HG02759 (cell line): ENCODE results near the gene HBB.

Experiments
- ATAC-seq: cut with Tn5 transposase; IDR thresholded peaks from one replicate; pipeline ENCODE4 v1.9.1; 2021; ENCODE audit warnings: mild to moderate bottlenecking, moderate library complexity; ENCODE audit not compliant: unreplicated experiment

HBB gene

GRCh38 chr11:5247472-5248192 lies 20.8 kb upstream of the HBB start:
- no peak for ATAC-seq

GRCh38 chr11:5246772-5247471 lies 20.1 kb upstream of the HBB start:
- no peak for ATAC-seq

DNA sequence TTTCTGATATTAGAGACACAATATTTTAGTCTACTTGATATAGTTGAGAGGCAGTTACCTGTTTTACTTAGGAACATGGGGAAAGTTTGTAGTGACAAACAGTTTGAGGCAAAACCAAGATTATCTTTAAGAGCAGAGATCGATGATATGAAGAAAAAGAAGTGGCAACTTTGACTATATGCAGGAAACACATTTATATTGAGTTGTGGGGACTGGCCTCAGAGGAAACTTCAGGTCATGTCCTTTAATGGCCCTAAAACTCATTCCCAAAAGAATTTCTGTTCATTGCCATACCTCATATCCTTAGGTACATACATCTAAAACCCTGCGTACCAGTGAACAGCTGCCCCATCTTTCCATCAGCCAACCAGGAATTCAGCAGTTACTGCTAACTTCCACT lies 18.3 kb upstream of the HBB start:
- no peak for ATAC-seq

DNA sequence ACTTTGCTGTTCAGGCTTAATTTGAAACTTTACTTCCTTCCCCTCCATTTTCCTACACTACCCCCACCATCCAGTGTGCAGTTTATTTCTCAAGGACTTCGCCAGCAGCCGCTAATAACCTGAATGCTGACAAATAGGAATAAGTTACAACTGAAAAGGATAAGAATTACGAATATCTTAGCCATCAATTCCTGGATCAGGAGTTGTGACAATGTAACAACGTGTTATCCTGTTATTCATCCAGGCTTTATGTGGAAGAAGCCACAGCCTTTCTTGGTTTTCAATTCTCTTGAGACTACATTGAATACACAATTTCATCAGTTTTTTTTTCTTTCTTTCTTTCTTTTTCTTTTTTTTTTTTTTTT lies 16.9 kb upstream of the HBB start:
- no peak for ATAC-seq

GRCh38 chr11:5242933-5243815 lies 16.3 kb upstream of the HBB start:
- ATAC-seq: no peak

DNA sequence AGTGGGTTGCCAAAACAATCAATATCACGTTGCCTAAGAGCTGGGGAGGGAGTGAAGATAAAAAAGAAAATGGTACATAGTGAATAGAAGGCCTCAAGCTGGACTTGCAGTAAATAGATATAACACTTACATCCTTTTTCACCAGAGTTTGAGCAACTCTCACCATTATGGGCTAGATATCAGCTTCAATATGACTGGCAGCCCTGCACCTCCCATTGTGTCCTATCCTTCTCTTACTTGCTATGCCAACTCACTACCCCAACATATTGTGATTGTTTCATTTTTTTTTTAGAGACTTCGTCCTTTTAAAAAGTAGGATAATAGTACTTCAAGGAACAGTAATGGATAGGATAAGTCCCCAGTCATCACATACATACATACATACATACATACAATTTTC lies 15.3 kb upstream of the HBB start:
- ATAC-seq: no peak

DNA sequence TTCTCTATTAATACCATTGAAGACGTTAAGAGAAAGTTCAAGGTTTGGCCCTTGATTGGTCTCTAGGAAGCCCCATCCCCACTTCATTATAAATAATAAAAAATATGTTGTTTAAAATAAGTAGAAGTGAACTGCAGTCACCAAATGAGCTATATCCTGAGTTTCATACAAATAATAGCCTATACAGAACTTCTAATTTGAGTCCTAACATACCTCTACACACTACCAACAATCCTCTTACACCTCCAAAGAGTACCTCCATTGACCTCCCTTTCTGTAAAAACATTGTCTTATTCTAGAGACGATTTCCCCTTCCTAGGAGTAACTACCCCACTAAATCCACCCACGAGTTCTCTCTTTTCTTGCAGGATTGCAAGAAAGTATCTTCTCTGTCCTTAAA lies 14.6 kb upstream of the HBB start:
- ATAC-seq: no peak

DNA sequence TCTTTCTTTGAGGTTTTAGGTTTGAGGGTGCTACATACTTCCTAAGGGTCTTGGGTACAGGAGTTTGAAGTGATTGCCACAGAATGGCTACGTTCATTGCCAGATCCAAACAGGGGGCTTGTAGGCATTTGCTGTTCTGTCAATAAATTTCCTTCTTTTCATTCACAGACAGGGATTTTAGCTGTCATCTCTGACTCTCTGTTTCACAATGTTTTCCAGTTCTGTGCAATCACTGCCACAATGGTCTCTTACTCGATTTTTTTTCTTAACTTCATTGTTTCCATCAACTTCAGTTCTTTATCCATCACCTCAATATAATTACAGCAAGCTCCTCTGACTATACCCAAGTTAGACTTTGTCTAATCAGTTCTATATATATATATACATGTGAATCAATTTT lies 13.6 kb upstream of the HBB start:
- ATAC-seq: no peak

DNA sequence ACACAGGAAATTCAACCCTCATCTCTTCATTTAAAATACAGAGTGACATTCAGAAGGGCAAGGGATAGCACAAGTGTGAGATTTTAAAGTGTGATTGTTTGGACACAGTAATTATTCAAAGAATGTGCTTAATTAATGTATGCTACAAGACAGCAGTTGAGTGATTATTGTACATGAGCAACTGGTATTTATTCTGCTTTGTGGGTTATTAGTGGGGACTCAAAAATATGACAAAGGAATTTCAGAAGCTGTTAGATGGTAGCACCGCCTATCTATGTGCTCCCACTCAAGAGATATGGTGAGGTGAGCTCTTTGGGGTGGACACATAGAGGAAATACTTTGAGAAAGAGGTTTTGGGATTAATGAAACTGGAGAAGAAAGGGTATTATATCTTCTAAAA lies 13.2 kb upstream of the HBB start:
- no peak for ATAC-seq

DNA sequence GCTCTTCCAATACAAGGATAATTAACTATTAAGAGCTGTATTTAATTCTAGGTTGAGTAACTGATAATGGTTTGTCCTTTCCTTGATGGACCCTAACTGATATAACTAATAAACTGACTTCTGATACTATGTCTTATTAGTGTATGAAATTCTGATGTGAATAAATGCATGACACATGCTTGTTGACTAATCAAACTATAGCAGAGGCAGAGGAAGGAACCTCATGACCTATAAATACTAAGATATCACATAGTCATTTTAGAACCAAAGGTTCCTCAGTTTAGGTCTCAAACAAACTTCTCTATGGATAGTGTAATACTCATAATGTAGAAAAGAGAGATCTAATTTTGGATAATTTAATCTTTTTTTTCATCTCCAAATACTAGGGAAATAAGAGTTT lies 12.2 kb upstream of the HBB start:
- ATAC-seq: no peak

DNA sequence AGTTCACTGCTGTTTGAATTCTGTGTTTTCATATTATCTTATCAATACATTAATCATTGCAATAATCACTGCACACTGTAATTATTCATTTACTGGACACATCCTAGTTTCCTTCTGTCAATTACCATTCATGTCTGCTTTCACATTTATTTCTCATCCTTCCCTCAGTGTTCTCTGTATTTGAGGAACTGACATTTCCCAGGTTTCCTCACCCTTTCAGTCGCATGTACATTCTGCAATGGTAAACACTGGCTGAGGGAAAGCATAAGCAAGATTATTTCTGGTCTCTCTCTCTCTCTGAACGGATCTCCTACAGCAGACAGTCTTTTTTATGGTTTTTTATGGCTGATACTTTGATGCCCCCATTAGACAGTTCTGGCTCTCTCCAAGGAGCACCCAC lies 11.6 kb upstream of the HBB start:
- no peak for ATAC-seq

- no peak for ATAC-seq
Observed at GRCh38 chr11:5237420-5237819, 10.5 kb upstream of the HBB start.

- no peak for ATAC-seq
Observed at GRCh38 chr11:5235364-5236095, 8.7 kb upstream of the HBB start.

GRCh38 chr11:5234381-5234834 lies 7.5 kb upstream of the HBB start, which contains the start of gene HBD:
Gene HBD (minus strand): TSS chr11:5234483. CDS start chr11:5234433, 50 bp downstream.
- peak; percentile 78 for ATAC-seq

DNA sequence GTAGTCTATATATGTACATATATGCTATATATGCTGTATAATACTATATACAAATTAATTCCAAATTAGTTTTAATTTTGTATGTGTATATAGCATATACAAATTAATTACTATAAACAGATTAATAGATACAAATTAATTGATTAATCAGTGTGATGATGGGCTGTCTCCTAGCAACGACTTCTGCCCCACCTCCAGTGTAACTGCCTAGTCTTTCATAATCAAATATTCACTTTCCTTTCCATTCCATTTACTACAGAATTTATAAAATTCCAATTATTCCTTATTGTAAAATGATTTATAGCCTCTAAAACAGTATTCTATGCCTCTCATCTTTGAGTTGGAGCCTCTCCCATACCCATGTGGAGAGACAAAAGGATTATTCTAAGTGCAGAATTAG lies 6.4 kb upstream of the HBB start:
- ATAC-seq: no peak

DNA sequence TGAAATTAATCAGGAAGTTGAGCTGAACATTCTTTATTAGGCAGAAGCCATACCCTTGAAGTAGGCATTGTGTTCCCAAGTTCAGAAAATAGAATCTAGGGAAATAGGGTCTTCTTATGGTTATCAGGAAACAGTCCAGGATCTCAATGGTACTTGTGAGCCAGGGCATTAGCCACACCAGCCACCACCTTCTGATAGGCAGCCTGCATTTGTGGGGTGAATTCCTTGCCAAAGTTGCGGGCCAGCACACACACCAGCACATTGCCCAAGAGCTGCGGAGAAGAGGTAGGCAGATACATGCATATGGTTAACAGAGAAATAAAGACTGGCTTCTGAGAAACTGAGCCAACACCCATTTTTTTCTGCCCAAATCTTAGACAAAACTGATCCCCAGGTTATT lies 6.0 kb upstream of the HBB start:
- ATAC-seq: no peak

DNA sequence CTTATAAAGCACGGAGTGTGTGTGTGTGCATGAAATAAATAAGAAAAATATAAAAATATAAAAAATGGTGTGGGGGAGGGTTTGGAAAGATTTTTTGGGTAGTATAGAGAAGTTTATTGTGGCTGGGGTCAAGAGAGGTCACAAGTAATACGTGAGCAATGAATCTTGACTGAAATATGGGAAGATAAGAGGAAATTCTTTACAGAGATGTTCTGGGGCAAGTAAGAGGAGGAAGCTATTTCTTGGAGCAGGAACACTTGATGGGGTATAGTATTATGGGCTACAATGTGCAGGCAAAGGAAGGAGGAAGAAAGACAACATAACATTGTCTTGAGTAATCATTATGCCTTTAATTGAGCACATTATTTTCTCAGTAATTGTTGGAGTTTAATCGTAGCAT lies 5.3 kb upstream of the HBB start:
- no peak for ATAC-seq

GRCh38 chr11:5231111-5231510 lies 4.2 kb upstream of the HBB start:
- ATAC-seq: no peak

DNA sequence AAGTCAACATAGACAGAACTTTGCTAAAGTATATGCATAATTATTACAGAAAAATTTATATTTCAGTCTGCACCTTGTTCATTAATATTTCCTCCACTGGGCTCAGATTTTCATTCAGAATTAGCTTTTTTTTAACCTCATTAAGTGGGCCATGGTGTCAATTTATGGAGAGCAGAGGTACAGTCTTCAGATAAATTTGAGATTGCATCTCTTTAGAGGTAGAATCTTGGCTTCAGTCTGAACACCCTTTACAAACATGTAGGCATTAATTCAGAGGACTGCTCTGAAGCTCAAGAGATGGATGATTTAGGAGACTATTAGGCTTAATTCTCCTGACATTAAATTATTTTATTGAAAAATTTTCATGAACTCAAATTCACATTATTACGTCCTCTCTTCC lies 3.4 kb upstream of the HBB start:
- no peak for ATAC-seq

- ATAC-seq: no peak
Observed at GRCh38 chr11:5229796-5230195, 2.9 kb upstream of the HBB start.

GRCh38 chr11:5229356-5229755 lies 2.5 kb upstream of the HBB start:
- ATAC-seq: no peak
